CD14-positive monocyte (primary cell): ENCODE data around the gene TOR1B. TPM values are rescaled to one million over a fixed set of nuclear protein-coding genes. Genes with fewer than 3 reads are reported as not detected.
"Not testable (repeated sequence)": the region's sequence is repeated elsewhere in the genome, so short reads cannot be mapped to it uniquely, and the experiment has no call there.

Source experiments
- DNase-seq, 3 donors: peaks; one replicate each; pipeline ENCODE4 v3.0.0-alpha.2; 2011 to 2022
- H2AFZ ChIP-seq: 2 replicates; pipeline ENCODE4 v1.6.0; 2012; ENCODE audit warnings: mild to moderate bottlenecking, low read depth, low read length, inconsistent platforms; ENCODE audit not compliant: insufficient read depth, poor library complexity, severe bottlenecking
- H3K27ac ChIP-seq, 2 donors: 1 replicate in 1 of 2; 2 replicates in 1 of 2; pipeline ENCODE4 v1.5.1; 2012 to 2013; ENCODE audit warnings: low read length in 2 of 2, control low read depth in 1 of 2, inconsistent platforms in 1 of 2, low read depth in 1 of 2, mild to moderate bottlenecking in 1 of 2
- H3K27me3 ChIP-seq, 2 donors: one replicate each; pipeline versions ENCODE4 v1.6.0 to v1.6.1; 2011 to 2013; ENCODE audit warnings: low read length in 2 of 2; ENCODE audit not compliant: control insufficient read depth in 2 of 2, insufficient read depth in 2 of 2
- H3K36me3 ChIP-seq, 2 donors: replicated peaks in 1 of 2; 1 replicate in 1 of 2; 2 replicates in 1 of 2; pipeline versions ENCODE4 v1.5.1 to v1.6.1; 2012 to 2013; ENCODE audit warnings: low read length in 2 of 2, control low read depth in 1 of 2, inconsistent platforms in 1 of 2, mild to moderate bottlenecking in 1 of 2; ENCODE audit not compliant: insufficient read depth in 2 of 2, control insufficient read depth in 1 of 2
- H3K4me1 ChIP-seq, 2 donors: 1 replicate in 1 of 2; 2 replicates in 1 of 2; pipeline versions ENCODE4 v1.5.1 to v1.6.1; 2012 to 2013; ENCODE audit warnings: low read length in 2 of 2, control low read depth in 1 of 2, inconsistent platforms in 1 of 2, mild to moderate bottlenecking in 1 of 2, moderate library complexity in 1 of 2; ENCODE audit not compliant: insufficient read depth in 2 of 2, control insufficient read depth in 1 of 2
- H3K4me2 ChIP-seq: replicated peaks from 2 replicates; pipeline ENCODE3; 2012; ENCODE audit warnings: low read length, moderate library complexity, mild to moderate bottlenecking; ENCODE audit not compliant: poor library complexity, severe bottlenecking; ENCODE audit errors: extremely low read depth
- H3K4me3 ChIP-seq, 3 experiments: fragments of 200-600 bp in 1 of 3; sonication (generic) in 1 of 3; replicated peaks in 1 of 3; 1 replicate in 2 of 3; 2 replicates in 1 of 3; pipeline ENCODE4 v1.5.1; 2011 to 2013; ENCODE audit warnings: low read length in 3 of 3, mild to moderate bottlenecking in 3 of 3, control low read depth in 2 of 3, low read depth in 2 of 3, inconsistent platforms in 1 of 3, moderate library complexity in 1 of 3
- H3K79me2 ChIP-seq: 2 replicates; pipeline ENCODE4 v1.6.0; 2012; ENCODE audit warnings: mild to moderate bottlenecking, control low read depth, inconsistent platforms, low read length, moderate library complexity; ENCODE audit not compliant: insufficient read depth
- H3K9ac ChIP-seq: 2 replicates; pipeline ENCODE4 v1.6.0; 2017; ENCODE audit warnings: low read length, mild to moderate bottlenecking; ENCODE audit not compliant: insufficient read depth, poor library complexity, severe bottlenecking
- H3K9me3 ChIP-seq, 2 donors: replicated peaks in 1 of 2; 1 replicate in 1 of 2; 2 replicates in 1 of 2; pipeline versions ENCODE4 v1.5.1 to v1.6.1; 2012 to 2013; ENCODE audit warnings: low read length in 2 of 2, control low read depth in 1 of 2; ENCODE audit not compliant: control insufficient read depth in 1 of 2, insufficient read depth in 1 of 2
- H4K20me1 ChIP-seq: 2 replicates; pipeline ENCODE4 v1.6.0; 2012; ENCODE audit warnings: mild to moderate bottlenecking, low read length, control low read depth, moderate library complexity; ENCODE audit not compliant: insufficient read depth
- H3K27ac Mint-ChIP-seq, 7 donors: one replicate each; pipeline ENCODE4 v1.8.0; 2020; ENCODE audit warnings: mild to moderate bottlenecking in 7 of 7, mixed read lengths in 7 of 7, moderate library complexity in 6 of 7, inconsistent platforms in 2 of 7
- H3K27me3 Mint-ChIP-seq, 3 donors: one replicate each; pipeline ENCODE4 v1.8.0; 2021 to 2022; ENCODE audit warnings: low read depth in 3 of 3, mild to moderate bottlenecking in 3 of 3, mixed read lengths in 3 of 3, moderate library complexity in 3 of 3, inconsistent platforms in 1 of 3
- H3K36me3 Mint-ChIP-seq, 2 donors: one replicate each; pipeline ENCODE4 v1.8.0; 2020; ENCODE audit warnings: mixed read lengths in 2 of 2, inconsistent platforms in 1 of 2, mild to moderate bottlenecking in 1 of 2
- H3K4me1 Mint-ChIP-seq: one replicate; pipeline ENCODE4 v1.8.0; 2020; ENCODE audit warnings: mild to moderate bottlenecking, mixed read lengths
- H3K4me3 Mint-ChIP-seq, 2 donors: one replicate each; pipeline ENCODE4 v1.8.0; 2020; ENCODE audit warnings: mild to moderate bottlenecking in 2 of 2, mixed read lengths in 2 of 2, moderate library complexity in 1 of 2
- H3K9me3 Mint-ChIP-seq, 7 donors: one replicate each; pipeline ENCODE4 v1.8.0; 2020 to 2022; ENCODE audit warnings: mixed read lengths in 7 of 7, mild to moderate bottlenecking in 6 of 7, moderate library complexity in 6 of 7, inconsistent platforms in 2 of 7
- CTCF ChIP-seq: fragments of 200-600 bp; IDR thresholded peaks from one replicate; pipeline ENCODE4 v1.8.0; 2022; ENCODE audit warnings: antibody characterized with exemption, mild to moderate bottlenecking
- WGBS: methylation state at CpG from one replicate; pipeline ENCODE4 v1.1.5; 2013; ENCODE audit warnings: missing lambda C conversion rate; ENCODE audit not compliant: insufficient coverage; 5-methylcytosine and 5-hydroxymethylcytosine counted together
- intact Hi-C, 2 donors: fragments of 100-400 bp; cut with micrococcal nuclease; formaldehyde crosslinking; loops; one replicate each; pipeline versions ENCODE4 v1.15.0 to v1.15.1; 2023
- polyA plus RNA-seq, 3 donors: library from polyadenylated mRNA; depleted of rRNA in 1 of 3; unstranded in 2 of 3; stranded (reverse) in 1 of 3; fragments of 300-500 nt in 2 of 3; fragments of >200 nt in 1 of 3; fragmentation: Illumina TruSeq in 2 of 3; gene quantifications; 1 replicate in 2 of 3; 2 replicates in 1 of 3; pipeline ENCODE4 v1.2.3, GENCODE V29; 2012 to 2021

TOR1B gene
- polyA plus RNA-seq, 3 donors = 15.8 to 22.5 (median 18.0) TPM

GRCh38 chr9:129775448-129775798 lies 27.6 kb upstream of the TOR1B start:
- H3K36me3 ChIP-seq = no peaks in the 10 kb centered on the region
- H3K27me3 ChIP-seq = no peaks in the 10 kb centered on the region
- H3K9me3 ChIP-seq = no peaks in the 10 kb centered on the region
- H3K27ac ChIP-seq = no peak overlapping the region
- Mint-ChIP-seq H3K4me3 (peak overlapping the region in 1 of 2 donors; percentile 24), H3K27me3 (peaks cover 4 to 15% (median 7%) of the 10 kb centered on the region in 3 donors), H3K4me1 (peaks cover 77% of the 10 kb centered on the region), H3K27ac (peak overlapping the region in 6 of 7 donors; percentile 80 to 98 (median 94)), H3K36me3 (peaks cover 2 to 8% of the 10 kb centered on the region in 2 donors), H3K9me3 (peaks cover 0 to 2% (median 0%) of the 10 kb centered on the region in 7 donors)
- no peak overlapping the region for H3K4me2 ChIP-seq
- no peaks in the 10 kb centered on the region for H3K79me2 ChIP-seq
- intact Hi-C loops = loop anchor here in 1 of 2 donors (10.0 kb wide), 1 partner anchor 431 kb away; no protein-coding TSS in a partner anchor
- WGBS = 23% methylated on average over 2 of the region's 2 CpGs
- DNase-seq = peak in 1 of 3 donors; percentile 49
- H3K4me3 ChIP-seq = no peak overlapping the region
- no peak overlapping the region for H3K9ac ChIP-seq
- no peak overlapping the region for H2AFZ ChIP-seq
- H3K4me1 ChIP-seq = peaks cover 69 to 76% of the 10 kb centered on the region in 2 donors
- H4K20me1 ChIP-seq = no peaks in the 10 kb centered on the region
- peak; percentile 13 for TF ChIP-seq CTCF

GRCh38 chr9:129776096-129776495 lies 26.9 kb upstream of the TOR1B start:
- H3K9ac ChIP-seq, H4K20me1 ChIP-seq, H3K9me3 Mint-ChIP-seq, H3K9me3 ChIP-seq, H3K27me3 ChIP-seq, H3K79me2 ChIP-seq, DNase-seq, H3K4me3 ChIP-seq, H3K36me3 ChIP-seq, H3K4me3 Mint-ChIP-seq, H2AFZ ChIP-seq, H3K4me2 ChIP-seq, H3K36me3 Mint-ChIP-seq: not testable (repeated sequence)
- Histone ChIP-seq H3K4me1 (peaks cover 75 to 83% of the 10 kb centered on the region in 2 donors), H3K27ac (peak overlapping the region in 1 of 2 donors; percentile 81)
- H3K27ac Mint-ChIP-seq = peak overlapping the region; percentile 95 to 99 (median 97)
- H3K27me3 Mint-ChIP-seq = peaks cover 6 to 15% (median 9%) of the 10 kb centered on the region in 3 donors
- H3K4me1 Mint-ChIP-seq = peaks cover 84% of the 10 kb centered on the region
- WGBS = no CpG with 5 or more reads among the region's 4 CpGs
- intact Hi-C loops = loop anchor here (2.0 to 10.0 kb wide), 3 partner anchors 13 to 431 kb away; no protein-coding TSS in a partner anchor
